ENCODE data around the gene THOC6. TPM values are rescaled to one million over a fixed set of nuclear protein-coding genes. Genes with fewer than 3 reads are reported as not detected.

THOC6 gene
- total RNA-seq, 4 donors from 2014 or later: 15.7 to 33.9 (median 26.7) TPM

DNA sequence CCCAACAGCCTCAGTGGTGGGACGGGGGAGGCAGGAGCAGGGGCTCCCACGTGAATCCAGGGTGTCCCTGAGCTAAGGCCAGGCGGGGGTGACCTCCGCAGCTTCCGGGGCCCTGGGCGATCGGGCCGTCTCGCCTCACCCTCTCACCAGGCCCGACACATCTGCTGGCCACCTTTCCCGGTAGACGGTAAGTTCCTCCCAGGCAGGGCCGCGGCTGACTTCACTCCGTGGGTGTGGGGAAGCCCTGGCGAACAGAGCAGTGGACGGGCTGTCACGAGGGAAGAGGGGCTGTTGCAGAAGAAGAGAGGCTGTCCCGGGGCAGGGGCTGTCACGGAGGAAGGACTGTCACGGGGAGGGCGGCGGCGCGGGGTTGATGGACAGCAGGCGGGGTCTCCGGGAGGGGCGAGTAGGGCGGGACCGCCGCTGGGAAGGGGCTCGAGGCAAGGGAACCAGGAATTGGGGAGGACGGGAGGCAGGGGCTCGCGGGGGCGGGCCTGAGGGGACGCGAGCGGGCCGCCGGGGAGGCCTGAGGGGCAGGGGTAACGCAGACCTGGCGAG is 44.1 kb upstream of the THOC6 start:
- TF ChIP-seq, protein P1, sequence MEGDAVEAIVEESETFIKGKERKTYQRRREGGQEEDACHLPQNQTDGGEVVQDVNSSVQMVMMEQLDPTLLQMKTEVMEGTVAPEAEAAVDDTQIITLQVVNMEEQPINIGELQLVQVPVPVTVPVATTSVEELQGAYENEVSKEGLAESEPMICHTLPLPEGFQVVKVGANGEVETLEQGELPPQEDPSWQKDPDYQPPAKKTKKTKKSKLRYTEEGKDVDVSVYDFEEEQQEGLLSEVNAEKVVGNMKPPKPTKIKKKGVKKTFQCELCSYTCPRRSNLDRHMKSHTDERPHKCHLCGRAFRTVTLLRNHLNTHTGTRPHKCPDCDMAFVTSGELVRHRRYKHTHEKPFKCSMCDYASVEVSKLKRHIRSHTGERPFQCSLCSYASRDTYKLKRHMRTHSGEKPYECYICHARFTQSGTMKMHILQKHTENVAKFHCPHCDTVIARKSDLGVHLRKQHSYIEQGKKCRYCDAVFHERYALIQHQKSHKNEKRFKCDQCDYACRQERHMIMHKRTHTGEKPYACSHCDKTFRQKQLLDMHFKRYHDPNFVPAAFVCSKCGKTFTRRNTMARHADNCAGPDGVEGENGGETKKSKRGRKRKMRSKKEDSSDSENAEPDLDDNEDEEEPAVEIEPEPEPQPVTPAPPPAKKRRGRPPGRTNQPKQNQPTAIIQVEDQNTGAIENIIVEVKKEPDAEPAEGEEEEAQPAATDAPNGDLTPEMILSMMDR (IDR thresholded peaks at IDR 0.05): no peak
- no peak for ATAC-seq (ENCODE audit: low FRiP score)
- no peak for DNase-seq (ENCODE audit: low spot score)

DNA sequence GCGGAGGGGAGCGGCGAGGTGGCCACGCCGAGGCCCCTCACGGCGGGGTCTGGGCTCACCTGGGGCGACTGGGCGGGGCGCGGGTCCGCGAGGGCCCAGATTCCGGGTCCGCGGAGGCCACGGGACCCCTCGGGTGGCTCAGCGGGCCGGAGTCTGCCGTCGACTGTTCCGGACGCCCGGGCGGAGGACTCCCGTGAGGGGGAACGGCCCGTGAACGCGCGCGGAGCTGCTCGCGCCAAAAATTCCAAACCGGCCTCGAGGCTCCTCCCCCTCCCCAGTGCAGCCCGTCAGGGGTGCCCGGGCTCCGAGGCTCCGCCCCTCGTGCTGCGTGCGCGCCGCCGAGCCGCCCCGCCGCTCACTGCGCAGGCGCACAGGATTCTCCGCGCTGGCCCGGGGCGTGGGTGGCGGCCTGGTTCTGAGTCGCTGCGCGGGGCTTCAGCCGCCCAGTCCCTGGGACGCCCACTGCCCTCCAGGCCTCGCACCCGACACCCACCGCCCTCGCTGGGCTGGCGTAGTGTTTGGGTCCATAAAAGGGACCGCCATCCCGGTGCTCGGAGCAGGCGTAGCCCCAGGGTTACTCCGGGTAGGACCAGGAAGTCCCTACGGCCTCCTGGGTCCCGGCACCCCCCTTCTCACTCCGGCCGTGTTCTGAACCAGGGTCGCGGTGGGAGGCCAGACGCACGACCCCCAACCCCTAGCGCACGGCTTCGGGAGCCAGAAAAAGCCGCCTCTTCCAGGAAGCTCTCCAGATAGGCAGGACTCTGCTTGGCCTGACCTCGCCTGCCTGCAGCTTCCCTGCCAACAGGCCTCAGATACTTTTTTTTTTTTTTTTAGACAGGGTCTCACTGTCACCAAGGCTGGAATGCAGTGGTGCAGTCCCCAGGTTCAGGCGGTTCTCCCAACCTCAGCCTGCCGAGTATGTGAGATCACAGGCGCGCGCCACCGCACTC is 43.3 kb upstream of the THOC6 start, which contains the start of gene PKMYT1:
PKMYT1 (minus strand) TSS at position 220 of the 950 bp plus-strand sequence. CDS start 789 bp downstream, outside the sequence.
- DNase-seq (ENCODE audit: low spot score) (peak; percentile 72), ATAC-seq (ENCODE audit: low FRiP score) (peak; percentile 95)
- TF ChIP-seq, protein P1 (IDR thresholded peaks at IDR 0.05): no peak

DNA sequence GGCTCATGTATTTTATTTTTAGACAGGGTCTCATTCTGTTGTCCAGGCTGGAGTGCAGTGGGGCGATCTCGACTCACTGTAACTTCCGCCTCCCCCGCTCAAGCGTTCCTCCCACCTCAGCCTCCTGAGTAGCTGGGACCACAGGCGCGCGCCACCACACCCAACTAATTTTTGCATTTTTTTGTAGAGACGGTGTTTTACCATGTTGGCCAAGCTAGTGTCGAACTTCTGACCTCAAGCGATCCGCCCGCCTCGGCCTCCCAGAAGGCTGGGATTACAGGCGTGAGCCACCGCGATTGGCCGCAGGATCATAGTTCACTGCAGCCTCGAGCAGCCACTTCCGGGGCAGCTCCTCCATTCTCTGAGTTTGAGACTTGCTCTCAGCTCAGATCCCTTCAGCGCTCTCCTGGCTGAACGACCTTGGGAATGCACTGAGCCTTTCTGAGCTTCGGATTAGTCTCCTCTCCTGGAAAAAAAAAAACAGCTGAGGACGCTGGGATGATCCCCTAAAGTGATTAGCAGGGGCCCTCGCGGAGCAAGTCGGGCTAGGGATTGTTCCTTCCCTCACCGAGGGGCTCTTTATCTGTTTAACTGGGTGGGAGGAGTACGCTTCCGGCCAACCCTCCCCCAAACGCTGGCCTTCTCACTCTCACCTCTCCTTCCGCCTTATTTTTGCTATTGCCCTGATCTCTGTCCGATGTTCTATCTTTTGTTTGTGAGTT is 42.5 kb upstream of the THOC6 start:
- ATAC-seq (ENCODE audit: low FRiP score) (no peak), DNase-seq (ENCODE audit: low spot score) (no peak)

DNA sequence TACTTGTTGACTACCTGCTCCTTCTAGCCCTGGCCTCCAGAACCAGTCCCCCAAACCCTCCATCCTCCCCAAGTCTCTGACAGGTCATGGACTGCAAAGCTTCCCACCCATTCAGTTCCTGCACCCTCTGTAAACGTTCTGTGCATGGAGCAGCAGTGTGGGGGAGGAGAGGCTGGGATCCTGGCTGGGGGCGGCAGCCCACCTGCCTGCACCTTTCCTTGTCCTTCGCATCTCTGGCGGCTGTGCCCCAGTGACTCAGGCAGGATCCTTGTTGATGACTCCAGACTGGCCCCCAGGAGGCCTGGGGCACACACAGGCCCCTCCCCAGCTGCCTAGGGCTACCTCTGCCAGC is 42.0 kb upstream of the THOC6 start:
- TF ChIP-seq, protein P1 (IDR thresholded peaks at IDR 0.05): no peak
- ATAC-seq (ENCODE audit: low FRiP score) (no peak), DNase-seq (ENCODE audit: low spot score) (no peak)

More for the DNA sequence above, 42.5 kb upstream of the THOC6 start:
- TF ChIP-seq, protein P1 (IDR thresholded peaks at IDR 0.05): no peak

DNA sequence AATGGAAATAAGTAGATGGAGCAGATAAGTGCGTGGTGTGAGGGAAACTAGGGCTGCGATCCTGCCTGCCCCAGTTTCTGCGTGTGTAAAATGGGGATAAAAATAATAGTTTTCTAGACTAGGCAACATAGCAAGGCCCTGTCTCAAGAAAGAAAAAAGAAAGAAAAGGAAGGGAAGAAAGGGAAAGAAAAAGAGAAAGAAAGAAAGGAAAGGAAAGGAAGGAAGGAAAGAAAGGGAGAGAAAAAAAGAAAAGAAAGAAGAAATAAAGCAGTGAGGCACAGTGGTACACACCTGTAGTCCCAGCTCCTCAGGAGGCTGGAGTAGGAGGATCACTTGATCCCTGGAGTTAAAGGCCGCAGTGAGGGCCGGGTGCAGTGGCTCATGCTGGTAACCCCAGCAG is 41.4 kb upstream of the THOC6 start:
- DNase-seq (ENCODE audit: low spot score): no peak
- ATAC-seq (ENCODE audit: low FRiP score): no peak
- TF ChIP-seq, protein P1 (IDR thresholded peaks at IDR 0.05): no peak

DNA sequence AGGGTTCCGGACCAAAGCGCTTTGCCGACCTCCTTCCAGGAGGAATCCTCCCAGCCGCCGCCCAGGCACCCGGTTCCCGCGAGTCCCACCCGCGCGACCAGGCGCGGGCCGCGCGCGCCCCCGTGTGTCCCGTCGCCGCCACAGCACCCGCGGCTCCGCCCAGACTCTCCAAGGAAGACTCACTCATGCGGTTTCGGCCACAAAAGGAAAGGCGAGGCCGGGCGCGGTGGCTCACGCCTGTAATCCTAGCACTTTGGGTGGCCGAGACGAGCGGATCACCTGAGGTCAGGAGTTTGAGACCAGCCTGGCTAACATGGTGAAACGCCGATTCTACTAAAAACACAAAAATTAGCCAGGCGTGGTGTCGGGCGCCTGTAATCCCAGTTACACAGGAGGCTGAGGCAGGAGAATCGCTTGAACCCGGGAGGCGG is 40.1 kb upstream of the THOC6 start:
- TF ChIP-seq, protein P1 (IDR thresholded peaks at IDR 0.05): peak in 2 of 3 donors; percentile 57 to 62
- DNase-seq (ENCODE audit: low spot score) (peak; percentile 50), ATAC-seq (ENCODE audit: low FRiP score) (peak; percentile 63)
